Measurements from ENCODE around the gene ACSBG1.

Gene ACSBG1

GRCh38 chr15:78204351-78205309 is 29.7 kb downstream of the ACSBG1 start:
- DNase-seq (ENCODE audit: low spot score), result no peak
- Histone ChIP-seq H3K27ac (no peak overlapping the region), H3K4me3 (no peak overlapping the region)
- TF ChIP-seq CTCF (IDR thresholded peaks at IDR 0.05), result no peak

GRCh38 chr15:78203346-78204225 is 30.8 kb downstream of the ACSBG1 start:
- H3K4me3 ChIP-seq, result no peak overlapping the region
- no peak for DNase-seq (ENCODE audit: low spot score)
- H3K27ac ChIP-seq, result no peak overlapping the region
- TF ChIP-seq CTCF (IDR thresholded peaks at IDR 0.05), result no peak

- Histone ChIP-seq H3K4me3 (no peak overlapping the region), H3K27ac (no peak overlapping the region)
- no peak for TF ChIP-seq CTCF (IDR thresholded peaks at IDR 0.05)
- peak; percentile 45 for DNase-seq (ENCODE audit: low spot score)
Measured at GRCh38 chr15:78201281-78202190, 32.8 kb downstream of the ACSBG1 start.

GRCh38 chr15:78200276-78200930 is 34.0 kb downstream of the ACSBG1 start:
- no peak for TF ChIP-seq CTCF (IDR thresholded peaks at IDR 0.05)
- no peak overlapping the region for H3K4me3 ChIP-seq
- DNase-seq (ENCODE audit: low spot score), result peak; percentile 62
- H3K27ac ChIP-seq, result no peak overlapping the region

GRCh38 chr15:78197632-78198031 is 36.7 kb downstream of the ACSBG1 start:
- no peak for TF ChIP-seq CTCF (IDR thresholded peaks at IDR 0.05)
- DNase-seq (ENCODE audit: low spot score), result peak; percentile 43

GRCh38 chr15:78195735-78196201 is 38.6 kb downstream of the ACSBG1 start:
- no peak overlapping the region for H3K4me3 ChIP-seq
- peak; percentile 63 for TF ChIP-seq CTCF (IDR thresholded peaks at IDR 0.05)
- peak; percentile 70 for DNase-seq (ENCODE audit: low spot score)
- no peak overlapping the region for H3K27ac ChIP-seq

More at GRCh38 chr15:78197632-78198031, 36.7 kb downstream of the ACSBG1 start:
- H3K4me3 ChIP-seq, result no peak overlapping the region
- no peak overlapping the region for H3K27ac ChIP-seq

Measured in coronary artery (tissue), 2 donors.